KMS-11 (cell line): ENCODE results near the gene FHIT.

Experiments used
- H2AFZ ChIP-seq: fragments of 200-600 bp; sonication (generic); 2 replicates; pipeline ENCODE4 v1.6.1; 2016; ENCODE audit warnings: antibody characterized with exemption, mixed run types, low read depth
- H3K27ac ChIP-seq: fragments of 200-600 bp; sonication (generic); 2 replicates; pipeline ENCODE4 v1.6.1; 2016; ENCODE audit warnings: mild to moderate bottlenecking, mixed run types
- H3K27me3 ChIP-seq: fragments of 200-600 bp; sonication (generic); 2 replicates; pipeline ENCODE4 v1.6.1; 2017; ENCODE audit warnings: mild to moderate bottlenecking, low read depth, mixed run types, moderate library complexity; ENCODE audit not compliant: insufficient read depth
- H3K36me3 ChIP-seq: fragments of 200-600 bp; sonication (generic); 2 replicates; pipeline ENCODE4 v1.6.1; 2017; ENCODE audit warnings: mild to moderate bottlenecking, mixed run types; ENCODE audit not compliant: insufficient read depth
- H3K4me1 ChIP-seq: fragments of 200-600 bp; sonication (generic); 2 replicates; pipeline ENCODE4 v1.6.1; 2016; ENCODE audit warnings: mild to moderate bottlenecking, low read depth, mixed run types; ENCODE audit not compliant: poor library complexity, severe bottlenecking
- H3K4me2 ChIP-seq: fragments of 200-600 bp; sonication (generic); 2 replicates; pipeline ENCODE4 v1.7.0; 2016; ENCODE audit warnings: mild to moderate bottlenecking, mixed run types
- H3K4me3 ChIP-seq: fragments of 200-600 bp; sonication (generic); IDR thresholded peaks from 2 replicates; pipeline ENCODE4 v1.6.1; 2017; ENCODE audit warnings: low read depth, low read length, mixed read lengths; ENCODE audit not compliant: insufficient read depth
- H3K79me2 ChIP-seq: fragments of 200-600 bp; sonication (generic); 2 replicates; pipeline ENCODE4 v1.6.1; 2016; ENCODE audit warnings: low read depth, mixed run types; ENCODE audit not compliant: insufficient read depth
- H3K9ac ChIP-seq: fragments of 200-600 bp; sonication (generic); 2 replicates; pipeline ENCODE4 v1.6.1; 2016; ENCODE audit warnings: mild to moderate bottlenecking, mixed run types
- H4K20me1 ChIP-seq: fragments of 200-600 bp; sonication (generic); 2 replicates; pipeline ENCODE4 v1.6.1; 2016; ENCODE audit warnings: mild to moderate bottlenecking, mixed run types; ENCODE audit not compliant: insufficient read depth
- TF ChIP-seq, protein P1 (sequence below): fragments of 200-600 bp; sonication (generic); conservative IDR thresholded peaks from 2 replicates; pipeline ENCODE4 v1.6.1; 2017; ENCODE audit warnings: low read depth, mild to moderate bottlenecking, antibody characterized with exemption, low read length, moderate library complexity, mixed read lengths

The FHIT gene

DNA sequence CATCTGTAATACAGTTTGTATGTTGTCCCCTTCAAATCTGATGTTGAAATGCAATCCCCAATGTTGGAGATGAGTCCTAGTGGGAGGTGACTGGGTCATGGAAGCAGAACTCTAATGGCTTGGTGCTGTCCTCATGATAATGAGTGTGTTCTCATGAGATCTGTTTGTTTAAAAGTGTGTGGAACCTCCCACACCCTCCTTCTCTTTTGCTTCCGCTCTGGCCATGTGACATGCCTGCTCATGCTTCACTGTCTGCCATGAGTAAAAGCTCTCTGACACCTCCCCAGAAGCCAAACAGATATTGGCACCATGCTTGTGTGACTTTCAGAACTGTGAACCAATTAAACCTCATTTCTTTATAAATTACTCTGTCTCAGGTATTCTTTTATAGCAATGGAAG is 1407.4 kb downstream of the FHIT start:
- no peaks in the 10 kb centered on the region for H3K36me3 ChIP-seq
- H3K4me1 ChIP-seq, result peaks cover 14% of the 10 kb centered on the region
- no peaks in the 10 kb centered on the region for H4K20me1 ChIP-seq
- H3K27me3 ChIP-seq, result no peaks in the 10 kb centered on the region
- no peak overlapping the region for H3K27ac ChIP-seq
- H3K79me2 ChIP-seq, result no peaks in the 10 kb centered on the region
- no peak overlapping the region for H3K9ac ChIP-seq
- no peak overlapping the region for H2AFZ ChIP-seq
- TF ChIP-seq, protein P1, sequence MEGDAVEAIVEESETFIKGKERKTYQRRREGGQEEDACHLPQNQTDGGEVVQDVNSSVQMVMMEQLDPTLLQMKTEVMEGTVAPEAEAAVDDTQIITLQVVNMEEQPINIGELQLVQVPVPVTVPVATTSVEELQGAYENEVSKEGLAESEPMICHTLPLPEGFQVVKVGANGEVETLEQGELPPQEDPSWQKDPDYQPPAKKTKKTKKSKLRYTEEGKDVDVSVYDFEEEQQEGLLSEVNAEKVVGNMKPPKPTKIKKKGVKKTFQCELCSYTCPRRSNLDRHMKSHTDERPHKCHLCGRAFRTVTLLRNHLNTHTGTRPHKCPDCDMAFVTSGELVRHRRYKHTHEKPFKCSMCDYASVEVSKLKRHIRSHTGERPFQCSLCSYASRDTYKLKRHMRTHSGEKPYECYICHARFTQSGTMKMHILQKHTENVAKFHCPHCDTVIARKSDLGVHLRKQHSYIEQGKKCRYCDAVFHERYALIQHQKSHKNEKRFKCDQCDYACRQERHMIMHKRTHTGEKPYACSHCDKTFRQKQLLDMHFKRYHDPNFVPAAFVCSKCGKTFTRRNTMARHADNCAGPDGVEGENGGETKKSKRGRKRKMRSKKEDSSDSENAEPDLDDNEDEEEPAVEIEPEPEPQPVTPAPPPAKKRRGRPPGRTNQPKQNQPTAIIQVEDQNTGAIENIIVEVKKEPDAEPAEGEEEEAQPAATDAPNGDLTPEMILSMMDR, result no peak
- H3K4me2 ChIP-seq, result no peak overlapping the region
- no peak overlapping the region for H3K4me3 ChIP-seq

DNA sequence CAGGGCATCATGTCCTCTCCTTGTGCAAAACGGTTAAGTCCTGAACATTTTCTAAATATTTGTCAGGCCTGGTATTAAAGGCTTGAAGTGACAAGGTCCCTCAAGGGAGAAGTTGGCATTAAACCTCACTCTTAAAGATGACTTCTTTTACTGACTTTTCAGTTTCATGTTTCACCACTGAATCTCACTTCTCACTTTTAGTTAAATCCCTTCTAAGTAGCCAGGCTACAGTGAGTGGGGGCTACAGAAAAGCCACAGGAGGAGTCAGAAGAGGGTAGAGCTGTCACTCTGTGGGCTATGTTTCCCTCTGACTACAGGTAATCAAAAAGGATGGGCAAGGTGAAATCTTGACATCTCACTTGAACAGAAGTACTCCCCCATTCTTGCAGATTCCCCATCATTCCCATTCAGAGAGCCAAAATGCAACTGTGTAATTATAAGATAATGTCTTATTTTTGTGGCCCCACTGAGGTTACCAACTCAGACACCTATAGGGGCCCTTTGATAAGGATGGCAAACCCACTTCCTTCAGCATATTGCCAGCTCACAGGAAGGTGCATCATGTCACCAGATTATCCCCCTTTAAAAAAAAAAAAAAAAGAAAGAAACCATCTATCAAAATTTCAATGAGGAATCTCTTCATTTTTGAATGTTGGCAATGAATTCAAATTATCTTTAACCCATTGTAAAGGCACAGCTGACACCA is 1411.3 kb downstream of the FHIT start:
- no peak overlapping the region for H3K9ac ChIP-seq
- H3K79me2 ChIP-seq, result no peaks in the 10 kb centered on the region
- no peaks in the 10 kb centered on the region for H3K36me3 ChIP-seq
- no peak overlapping the region for H2AFZ ChIP-seq
- H3K4me1 ChIP-seq, result peaks cover 14% of the 10 kb centered on the region
- no peak overlapping the region for H3K4me3 ChIP-seq
- H4K20me1 ChIP-seq, result no peaks in the 10 kb centered on the region
- H3K27me3 ChIP-seq, result no peaks in the 10 kb centered on the region
- no peak overlapping the region for H3K27ac ChIP-seq
- no peak overlapping the region for H3K4me2 ChIP-seq
- TF ChIP-seq, protein P1, result no peak

GRCh38 chr3:59839283-59839682 is 1412.0 kb downstream of the FHIT start:
- Histone ChIP-seq H3K9ac (no peak overlapping the region), H3K4me2 (no peak overlapping the region), H3K79me2 (no peaks in the 10 kb centered on the region), H3K4me3 (no peak overlapping the region), H3K36me3 (no peaks in the 10 kb centered on the region), H3K27ac (no peak overlapping the region), H4K20me1 (no peaks in the 10 kb centered on the region), H3K4me1 (peaks cover 14% of the 10 kb centered on the region), H2AFZ (no peak overlapping the region), H3K27me3 (no peaks in the 10 kb centered on the region)
- TF ChIP-seq, protein P1, result no peak

- no peak overlapping the region for H3K9ac ChIP-seq
- H3K27ac ChIP-seq, result no peak overlapping the region
- no peaks in the 10 kb centered on the region for H3K27me3 ChIP-seq
- H3K4me2 ChIP-seq, result no peak overlapping the region
- no peak overlapping the region for H2AFZ ChIP-seq
- H3K4me1 ChIP-seq, result peaks cover 14% of the 10 kb centered on the region
- H3K4me3 ChIP-seq, result no peak overlapping the region
- H3K36me3 ChIP-seq, result no peaks in the 10 kb centered on the region
- TF ChIP-seq, protein P1, result no peak
- no peaks in the 10 kb centered on the region for H4K20me1 ChIP-seq
- no peaks in the 10 kb centered on the region for H3K79me2 ChIP-seq
Observed at GRCh38 chr3:59836531-59836930, 1414.7 kb downstream of the FHIT start.
